ENCODE measurements around the gene ADGRG1.

The ADGRG1 gene

DNA sequence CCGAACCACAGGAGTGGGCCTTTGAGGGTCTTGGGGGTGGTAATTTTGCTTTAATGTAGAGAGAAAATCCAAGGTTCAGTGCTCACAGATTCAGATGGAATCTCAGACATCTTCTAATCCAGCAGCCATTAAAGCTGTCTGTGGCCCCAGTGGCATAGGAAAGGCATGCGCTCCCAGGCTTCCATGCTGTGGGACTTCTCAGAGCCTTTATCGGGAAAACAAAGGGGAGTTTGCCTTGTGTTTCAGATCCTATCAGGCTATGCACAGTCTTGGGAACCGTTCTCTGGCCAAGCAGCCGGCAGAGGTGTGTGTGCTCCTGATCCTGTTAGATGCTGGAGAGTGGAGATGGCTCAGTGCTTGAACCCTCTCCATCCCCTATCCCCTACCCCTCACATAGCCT is 7.8 kb downstream of the ADGRG1 start:
- DNase-seq: no peak

DNA sequence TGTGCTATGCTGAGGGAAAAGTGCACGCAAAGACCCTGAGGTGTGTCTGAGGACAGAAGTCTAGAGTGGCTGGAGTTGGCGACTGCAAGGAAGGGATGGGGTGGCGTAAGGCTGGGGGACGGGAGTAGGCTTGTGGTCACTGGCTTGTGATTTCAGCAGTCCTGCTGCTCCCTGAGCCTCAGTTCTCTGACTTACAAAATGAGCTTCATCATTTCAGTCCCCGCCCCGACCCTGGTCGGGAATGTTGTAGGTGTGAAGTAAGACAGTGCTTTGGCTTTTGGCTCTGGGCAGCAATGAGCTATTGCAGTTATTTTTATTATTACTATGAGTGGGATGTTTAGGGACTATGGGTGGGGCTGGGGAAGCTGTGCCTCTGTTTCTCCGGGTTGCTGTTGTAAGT is 8.6 kb downstream of the ADGRG1 start:
- DNase-seq: no peak

DNA sequence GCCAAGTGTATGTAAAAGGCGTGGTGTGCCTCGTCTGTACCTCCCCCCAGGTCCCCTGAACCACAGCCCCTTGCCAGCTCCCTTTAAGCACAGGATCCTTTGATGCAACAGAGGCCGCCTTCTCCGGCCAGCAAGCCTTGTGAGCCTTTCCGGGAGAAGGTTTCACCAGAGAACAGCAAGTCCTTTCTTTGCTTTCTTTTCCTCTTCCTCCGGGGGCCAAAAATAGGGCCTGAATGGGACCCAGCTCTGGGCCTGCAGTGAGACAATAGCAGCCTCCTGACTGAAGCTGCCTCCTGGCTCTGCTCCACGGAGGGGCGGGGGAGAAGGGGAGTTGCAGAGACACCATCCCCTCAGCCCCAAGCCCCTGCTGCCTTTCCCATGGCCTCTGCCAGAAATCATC is 9.0 kb downstream of the ADGRG1 start:
- no peak for DNase-seq

DNA sequence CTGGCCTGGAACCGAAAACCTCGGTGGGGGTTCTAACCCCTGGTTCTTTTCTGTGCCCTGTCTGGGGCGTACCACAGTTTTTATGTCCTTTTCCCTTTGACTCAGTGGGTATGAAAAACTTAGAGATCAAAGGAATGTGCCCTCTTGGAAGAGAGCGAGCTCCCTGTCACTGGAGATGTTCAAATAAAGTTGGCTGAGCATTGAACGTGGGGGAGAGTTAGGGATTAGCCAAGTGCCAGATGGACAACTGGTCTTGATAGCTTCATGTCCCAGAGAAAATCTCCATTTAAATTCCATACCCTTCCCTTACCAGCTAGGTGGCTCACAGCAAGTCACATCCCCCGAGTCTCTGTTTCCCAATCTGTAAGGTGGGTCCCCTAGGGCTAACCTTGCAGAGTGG is 9.5 kb downstream of the ADGRG1 start:
- no peak for DNase-seq

DNA sequence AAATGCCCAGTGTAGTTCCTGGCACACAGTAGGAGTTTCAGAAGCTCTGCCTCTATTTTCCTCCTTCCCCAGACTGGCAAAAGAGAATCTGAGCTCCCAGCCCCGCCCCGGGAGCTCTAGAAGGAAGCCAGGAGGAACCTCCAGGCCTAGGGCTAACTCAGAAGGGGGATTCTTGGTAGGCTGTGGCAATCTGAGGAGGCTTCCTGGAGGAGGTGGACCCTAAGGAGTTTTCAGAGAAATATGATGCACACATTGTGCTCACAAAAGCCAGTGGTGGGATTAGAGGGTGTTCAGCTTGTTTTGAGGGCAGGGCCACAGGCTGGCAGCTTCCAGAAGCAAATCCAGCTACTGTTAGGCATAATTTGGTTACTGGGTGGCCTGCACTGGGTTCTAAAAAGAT is 10.0 kb downstream of the ADGRG1 start:
- no peak for DNase-seq

DNA sequence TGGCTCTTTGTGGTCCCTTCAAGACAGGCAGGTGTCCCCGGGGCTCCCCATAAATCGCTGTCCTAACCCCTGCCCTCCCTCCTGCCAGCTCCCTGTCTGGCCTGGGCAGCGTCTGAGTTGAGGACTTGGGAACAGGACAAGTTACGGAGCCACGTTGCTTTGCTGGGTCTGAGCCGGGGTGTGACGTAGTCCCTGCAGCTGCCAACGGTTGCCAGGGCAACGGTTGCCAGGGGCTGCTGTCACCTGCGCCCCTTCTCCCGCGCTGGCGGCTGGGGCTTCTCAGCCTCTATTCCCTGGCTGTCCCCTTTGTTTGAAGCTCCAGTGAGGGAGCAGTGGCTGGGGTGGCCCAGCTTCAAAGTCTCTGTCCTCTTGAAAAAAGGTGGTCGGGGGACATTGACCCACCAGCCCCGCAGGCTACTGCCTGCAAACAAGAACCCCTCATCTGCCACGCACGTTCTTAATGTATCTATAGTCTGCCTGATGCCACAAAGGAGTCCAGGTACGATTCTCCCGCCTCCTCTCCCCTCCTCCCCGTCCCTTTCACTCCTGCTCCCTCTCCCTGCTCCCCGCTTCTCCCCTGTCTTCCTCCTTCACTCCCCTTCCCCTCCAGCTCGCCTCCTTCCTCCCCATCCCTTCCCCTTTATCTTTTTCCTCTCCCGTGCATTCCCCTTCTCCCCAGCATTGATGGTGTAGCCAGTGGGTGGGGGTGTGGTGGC is 10.9 kb downstream of the ADGRG1 start:
- DNase-seq: no peak

DNA sequence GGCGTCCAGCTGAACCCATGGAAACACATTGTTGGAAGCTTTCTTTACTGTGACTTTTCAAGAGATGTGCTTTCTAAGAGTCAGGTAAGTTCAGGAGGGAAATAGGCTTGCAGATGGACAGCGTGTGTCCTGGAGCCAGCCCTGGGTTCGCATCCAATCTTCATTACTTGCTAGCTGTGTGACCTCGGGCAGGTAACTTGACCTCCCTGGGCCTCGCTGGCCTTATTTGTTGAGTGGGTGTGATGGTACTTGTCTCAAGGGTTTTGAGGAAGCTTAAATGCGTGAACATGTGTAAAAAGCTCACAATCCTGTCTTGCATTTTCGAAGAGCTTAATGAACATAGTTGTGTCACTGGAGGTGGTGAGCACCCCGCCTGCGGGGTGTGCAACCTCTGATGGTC is 11.8 kb downstream of the ADGRG1 start:
- no peak for DNase-seq

DNA sequence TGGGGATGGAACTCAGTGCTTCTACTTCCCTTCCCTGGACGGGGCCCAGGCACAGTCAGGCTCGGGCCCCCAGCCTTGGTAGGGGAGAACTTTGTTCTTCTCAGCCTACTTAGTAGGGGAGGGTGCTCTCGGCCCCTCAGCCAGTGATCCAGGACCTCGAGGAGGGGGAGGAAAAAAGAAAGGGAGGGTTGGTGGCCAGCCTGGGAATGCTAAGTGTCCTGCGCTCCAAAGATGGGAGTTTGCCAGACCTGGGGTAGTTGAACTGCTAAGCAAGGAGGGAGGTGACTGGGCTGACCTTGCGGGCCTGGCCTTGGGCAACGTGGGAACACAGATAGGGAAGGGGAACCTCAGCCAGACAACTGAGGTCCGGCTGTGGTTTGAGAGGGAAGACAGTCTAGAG is 12.2 kb downstream of the ADGRG1 start:
- no peak for DNase-seq

DNA sequence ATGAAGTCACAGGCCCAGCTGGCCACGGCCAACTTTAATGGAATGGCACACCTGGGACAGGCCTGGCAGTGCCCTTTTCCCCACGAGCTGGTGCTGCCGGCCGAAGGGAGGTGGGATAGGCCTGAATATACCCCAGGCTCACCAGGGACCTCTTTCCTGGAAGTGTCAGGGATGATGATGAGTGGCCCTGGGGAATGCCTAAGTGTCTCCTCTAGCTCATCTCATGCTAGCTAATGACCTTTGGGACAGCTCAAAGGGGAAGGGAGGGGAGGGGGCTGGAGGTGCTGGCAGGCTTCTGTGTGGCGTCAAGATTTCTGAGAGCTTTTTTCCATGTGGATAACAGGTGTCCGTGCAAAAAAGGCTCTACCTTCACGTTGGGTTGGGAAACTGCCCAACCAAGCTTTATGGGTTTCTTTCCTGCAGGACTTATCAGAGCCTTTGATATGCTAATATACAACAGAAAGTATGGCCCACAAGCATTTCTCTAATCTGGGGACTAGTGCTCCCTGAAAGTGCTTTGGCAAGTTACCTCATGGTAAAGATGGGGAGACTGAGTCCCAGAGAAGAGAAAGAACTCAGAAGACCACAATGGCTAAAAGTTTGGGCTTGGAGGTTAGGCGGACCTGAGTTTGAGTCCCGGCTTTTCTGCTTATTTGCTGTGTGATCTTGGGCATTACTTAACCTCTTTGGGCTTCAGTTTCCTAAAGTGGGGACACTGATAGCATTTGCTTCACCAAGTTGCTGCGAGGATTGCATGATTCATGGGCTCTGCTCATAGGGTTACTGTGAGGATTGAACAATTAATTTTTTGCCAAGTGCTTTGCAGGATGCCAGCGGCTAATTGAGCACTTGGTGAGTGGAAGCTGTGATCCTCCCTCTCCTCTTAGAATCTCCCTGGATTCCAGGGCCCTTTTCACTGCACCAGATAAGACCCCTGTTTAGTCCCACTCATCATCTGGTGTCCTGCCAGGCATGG is 14.0 kb downstream of the ADGRG1 start:
- no peak for DNase-seq

DNA sequence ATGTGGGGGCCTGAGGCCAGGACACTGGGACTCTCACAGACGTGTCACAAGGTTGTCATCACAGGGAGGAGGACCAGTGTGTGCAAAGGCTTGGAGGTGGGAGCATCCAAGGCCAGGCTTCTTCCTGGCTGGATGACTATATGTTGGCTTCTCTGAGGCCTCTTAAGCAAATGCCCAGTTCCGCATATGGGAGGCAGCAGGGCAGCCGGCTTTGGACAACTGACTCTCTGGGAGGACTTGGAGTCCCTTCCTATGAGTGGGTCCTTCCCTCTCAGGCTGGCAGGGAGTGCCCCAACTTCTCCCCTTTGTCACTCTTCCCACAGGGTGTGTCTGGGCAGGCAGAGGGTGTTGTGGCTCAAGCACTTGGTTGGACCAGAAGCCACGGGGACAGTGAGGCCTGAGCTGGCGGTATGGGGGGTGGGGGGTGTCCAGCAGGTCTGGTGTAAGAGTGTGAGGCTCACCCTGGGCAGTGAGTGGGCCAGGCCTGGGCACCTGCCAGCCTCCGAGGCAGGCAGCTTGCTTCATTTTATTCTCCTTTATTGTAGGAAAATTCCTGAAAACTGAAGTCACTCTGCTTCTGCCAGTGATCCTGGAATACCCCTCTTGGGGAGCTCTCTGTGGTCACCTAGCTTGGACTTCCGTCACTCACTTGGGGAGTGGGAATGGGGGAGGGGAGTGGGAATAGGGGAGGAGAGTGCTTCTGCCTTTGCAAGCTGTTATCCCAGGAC is 14.9 kb downstream of the ADGRG1 start:
- no peak for DNase-seq

DNA sequence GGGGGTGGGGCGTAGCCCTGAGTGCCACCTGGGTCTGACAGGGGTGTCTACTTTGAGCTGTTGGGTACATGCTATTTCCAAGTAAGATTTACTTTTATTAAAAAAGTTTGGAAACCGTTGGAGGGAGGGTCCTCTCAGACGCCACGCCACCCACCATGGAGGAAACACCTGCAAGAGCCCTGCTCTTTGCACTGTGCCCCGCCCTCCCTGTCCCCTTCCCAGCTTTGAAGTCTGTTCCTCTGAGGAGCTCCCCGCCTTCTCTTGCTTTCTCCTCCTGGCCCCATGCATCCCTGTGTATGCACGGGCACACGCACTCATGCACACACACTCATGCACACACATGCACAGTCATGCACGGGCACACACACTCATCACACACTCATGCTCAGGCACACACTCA is 15.5 kb downstream of the ADGRG1 start:
- no peak for DNase-seq

DNA sequence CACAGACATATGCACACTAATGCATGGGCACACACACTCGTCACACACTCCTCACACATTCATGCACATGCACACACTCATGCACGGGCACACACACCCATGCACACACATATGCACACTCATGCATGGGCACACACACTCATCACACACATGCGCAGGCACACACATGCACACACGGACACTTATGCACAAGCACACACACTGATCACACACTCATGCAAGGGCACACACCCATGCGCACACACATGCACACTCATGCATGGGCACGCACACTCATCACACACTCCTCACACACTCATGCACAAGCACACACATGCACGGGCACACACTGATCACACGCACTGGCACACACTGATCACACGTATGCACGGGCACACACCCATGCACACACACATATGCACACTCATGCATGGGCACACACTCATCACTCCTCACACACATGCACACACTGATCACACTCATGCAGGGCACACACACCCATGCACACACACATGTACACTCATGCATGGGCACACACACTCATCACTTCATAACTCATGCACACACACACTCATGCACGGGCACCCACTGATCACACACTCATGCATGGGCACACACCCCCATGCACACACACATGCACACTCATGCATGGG is 16.1 kb downstream of the ADGRG1 start:
- no peak for DNase-seq

DNA sequence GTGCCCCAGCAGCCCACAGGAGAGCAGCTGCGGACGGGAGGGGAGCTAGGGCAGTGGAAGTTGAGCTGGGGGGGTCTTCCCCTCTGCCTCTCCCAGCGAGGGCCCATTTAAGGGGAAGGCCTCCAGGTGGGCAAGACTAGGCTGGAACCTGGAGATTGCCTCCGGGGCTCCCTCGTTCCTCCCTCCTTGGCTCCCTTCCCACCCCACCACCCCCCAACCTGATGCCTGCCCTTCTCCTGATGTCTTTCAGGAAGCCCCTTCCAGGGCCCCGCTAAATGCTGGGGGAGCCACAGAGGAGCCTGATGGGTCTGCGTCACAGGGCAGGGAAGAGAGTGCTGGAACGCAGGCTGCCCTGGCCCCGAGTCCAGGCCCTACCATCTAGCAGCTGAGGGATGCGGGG is 16.7 kb downstream of the ADGRG1 start:
- no peak for DNase-seq

DNA sequence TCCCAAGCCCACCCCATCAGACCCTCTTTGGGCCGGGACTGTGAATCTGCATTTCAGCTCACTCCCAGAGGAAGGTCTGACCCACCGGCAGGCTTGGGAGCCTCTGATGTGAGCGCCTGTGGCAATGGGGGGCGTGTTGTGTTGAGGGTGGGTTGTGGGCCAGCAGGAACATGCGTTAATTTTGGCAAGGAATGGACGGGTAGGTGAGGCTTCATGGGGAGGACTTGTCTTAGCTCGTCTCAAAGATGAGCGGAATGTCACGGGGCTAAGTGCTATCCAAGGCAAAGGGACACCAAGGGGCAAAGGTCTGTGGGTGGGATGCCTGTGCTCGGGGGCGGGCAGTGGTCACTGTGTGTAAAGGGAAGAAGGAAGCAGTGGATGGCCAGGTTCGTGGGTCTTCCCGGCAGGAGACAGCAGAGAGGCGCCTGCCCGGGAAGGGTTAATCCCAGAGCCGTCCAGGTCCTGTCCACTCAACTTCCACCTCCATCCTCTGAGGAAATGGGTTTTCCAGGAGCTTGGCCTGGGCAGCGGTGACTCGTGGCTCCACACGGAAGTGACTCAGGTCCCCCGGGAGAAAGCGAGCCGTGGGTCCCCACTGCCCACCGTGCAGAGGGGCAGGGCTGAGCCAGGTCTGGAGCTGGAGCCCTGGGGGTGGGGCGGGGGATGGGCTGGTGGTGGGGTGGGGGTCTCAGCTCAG is 17.4 kb downstream of the ADGRG1 start:
- DNase-seq: no peak

DNA sequence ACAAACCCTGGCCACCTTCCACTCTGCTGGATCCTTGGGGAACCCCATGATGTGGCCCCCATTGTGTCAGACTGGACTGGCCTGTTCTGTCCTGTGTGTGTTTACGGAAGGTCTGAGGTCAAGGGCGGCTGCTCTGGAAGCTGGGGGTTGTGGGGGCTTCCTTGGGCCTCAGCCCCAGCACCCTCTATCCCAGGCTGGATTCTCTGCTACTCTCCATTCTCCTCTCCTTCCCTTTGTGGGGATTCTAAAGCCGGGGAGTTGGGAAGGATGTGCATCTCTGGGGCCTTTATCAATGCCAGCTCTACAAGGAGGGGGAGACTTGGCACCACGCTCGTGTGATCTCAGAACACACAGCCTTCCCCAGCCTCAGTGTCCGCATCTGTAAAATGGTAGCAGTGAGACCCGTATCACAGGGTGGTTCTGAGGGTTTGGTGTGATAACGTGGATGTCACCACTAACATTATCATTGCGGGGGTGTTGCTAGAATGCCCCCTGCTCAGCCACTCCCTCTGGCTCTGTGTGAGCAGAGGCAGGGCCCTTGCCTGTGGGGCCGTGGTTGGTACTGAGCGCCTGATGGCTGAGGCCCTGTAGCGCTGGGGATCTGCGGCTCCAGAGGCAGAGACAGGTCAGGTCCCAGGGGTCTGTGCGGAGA is 18.1 kb downstream of the ADGRG1 start:
- no peak for DNase-seq

DNA sequence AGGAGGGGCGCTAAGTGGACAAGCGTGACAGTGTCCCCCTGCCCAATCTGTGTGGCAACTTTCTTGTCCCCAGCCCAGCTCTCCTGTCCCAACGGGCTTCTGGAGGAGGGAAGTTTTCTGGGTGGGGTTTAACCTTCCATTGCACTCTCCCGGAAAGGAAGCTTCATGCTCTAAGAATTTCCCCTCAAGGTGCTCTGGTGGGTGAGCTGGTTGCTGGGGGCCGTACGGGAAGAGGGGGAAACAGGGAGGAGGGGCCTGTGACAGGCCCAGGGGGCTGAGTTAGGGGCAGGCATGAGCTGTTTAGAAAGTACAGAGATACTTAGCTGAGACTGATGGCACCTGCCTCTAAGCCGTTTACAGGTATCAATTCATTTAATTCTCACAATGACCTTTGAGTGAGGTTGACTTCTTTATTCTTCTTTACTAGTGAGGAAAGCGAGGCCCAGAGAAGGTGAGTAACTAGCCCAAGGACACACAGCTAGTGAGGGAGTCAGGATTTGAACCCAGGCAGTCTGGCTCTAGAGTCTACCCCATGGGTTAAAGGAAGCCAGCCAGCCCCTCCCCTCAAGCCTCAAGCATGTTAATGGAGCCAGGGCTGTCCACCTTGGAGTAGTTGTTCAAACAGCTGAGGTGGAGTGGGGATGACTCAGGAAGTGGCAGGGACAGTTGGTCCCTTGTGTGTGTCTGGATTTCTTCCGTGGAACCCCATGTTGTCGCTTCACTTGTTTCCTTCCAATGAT is 18.9 kb downstream of the ADGRG1 start:
- no peak for DNase-seq

DNA sequence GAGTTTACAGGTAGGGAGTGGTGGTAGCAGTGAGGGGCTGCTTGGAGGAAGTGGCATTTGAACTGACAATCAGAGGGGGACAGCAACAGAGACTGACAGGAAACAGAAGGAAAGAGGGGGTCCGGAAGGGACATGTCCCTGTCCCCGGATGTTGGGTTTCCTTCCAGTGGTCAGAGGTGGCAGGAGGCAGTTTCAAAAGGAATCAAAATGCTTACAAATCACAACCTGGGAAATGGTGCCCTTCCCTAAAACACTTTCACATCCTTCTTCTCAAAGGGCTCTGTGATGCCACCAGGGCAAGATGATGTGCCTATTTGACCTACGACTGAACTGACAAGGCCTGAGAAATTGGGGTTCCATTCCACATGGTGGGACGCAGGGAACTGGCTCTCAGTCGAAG is 19.7 kb downstream of the ADGRG1 start:
- no peak for DNase-seq

DNA sequence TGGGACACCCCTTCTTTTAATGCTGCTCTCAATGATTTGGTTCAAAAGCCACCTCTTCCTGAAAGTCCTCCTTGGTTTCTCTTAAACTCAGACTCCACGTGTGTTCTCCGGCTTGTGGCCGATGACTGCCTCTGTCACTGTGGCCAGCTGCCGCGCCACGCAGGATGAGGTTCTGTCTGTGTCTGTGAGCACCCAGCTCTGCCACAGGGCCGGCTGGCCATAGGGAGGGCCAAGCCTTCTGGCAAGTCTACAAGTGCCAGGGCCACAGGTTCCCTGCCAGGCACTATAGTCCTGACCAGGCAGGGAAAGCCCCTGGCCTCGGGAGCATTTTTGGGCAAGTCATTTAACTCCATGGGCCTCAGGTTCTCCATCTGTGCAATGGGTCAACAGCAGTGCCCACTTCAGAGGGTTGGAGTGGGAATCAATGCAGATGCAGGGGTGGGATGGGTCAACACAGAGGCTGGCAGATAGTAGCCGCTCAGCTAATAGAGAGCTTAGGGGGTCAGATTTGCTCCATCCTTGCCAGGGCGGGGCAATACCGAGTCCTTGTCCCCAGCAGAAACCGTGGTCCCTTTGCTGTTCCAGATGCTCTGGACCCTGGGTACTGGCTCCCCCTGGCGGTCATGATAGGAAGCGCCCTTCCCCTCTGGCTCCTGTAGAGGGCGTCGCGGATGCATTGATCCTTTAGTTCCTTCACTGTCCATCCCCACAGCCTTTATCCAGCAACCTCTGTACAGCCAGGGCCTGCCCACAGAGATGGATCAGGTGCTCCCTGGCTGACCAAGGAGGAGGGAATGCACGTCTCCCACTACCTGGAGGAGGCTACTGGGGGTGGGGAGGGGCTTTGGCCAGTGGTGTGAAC is 20.4 kb downstream of the ADGRG1 start:
- DNase-seq: peak; percentile 88 to 90

DNA sequence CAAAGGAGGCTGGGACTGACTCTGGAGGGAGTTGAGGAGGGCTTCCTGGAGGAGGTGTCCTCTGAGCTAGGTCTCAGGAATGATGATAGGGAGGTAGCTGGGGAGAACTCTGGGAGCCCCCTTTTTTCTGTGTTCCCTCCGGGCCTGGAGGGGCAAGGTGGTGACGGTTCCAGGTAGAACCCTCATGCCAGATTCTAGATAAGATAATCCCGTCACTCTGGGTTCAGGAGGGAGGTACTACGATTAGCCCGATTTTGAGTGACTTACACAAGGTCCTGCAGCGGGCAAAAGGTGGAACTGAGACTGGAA is 21.0 kb downstream of the ADGRG1 start:
- DNase-seq: no peak

DNA sequence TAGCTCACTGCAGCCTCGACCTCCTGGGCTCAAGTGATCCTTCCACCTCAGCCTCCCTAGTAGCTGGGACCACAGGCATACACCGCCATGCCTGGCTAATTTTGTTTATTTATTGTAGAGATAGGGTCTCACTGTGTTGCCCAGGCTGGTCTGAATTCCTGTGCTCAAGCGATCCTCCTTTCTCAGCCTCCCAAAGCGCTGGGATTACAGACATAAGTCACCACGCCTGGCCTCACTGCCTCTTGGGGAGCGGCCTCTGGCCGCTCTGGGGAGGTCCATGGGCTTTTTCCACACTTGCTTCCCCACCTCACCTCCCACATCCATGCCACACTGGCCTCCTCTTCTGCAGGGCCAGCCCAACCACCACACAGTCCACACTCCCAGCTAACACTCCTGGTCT is 21.4 kb downstream of the ADGRG1 start:
- DNase-seq: no peak

Data from stimulated activated CD4-positive, alpha-beta T cell treated with anti-CD3 and anti-CD28 coated beads, Interleukin-2, amount 100 ng/mL, for 24 hours (primary cell).